CMK (cell line): ENCODE data around the gene PRDM2.
"Not testable (repeated sequence)": the region's sequence is repeated elsewhere in the genome, so short reads cannot be mapped to it uniquely, and the experiment has no call there.

Experiments
- DNase-seq: peaks from one replicate; pipeline ENCODE4 v3.0.0-alpha.2; 2010; ENCODE audit warnings: low read depth

Gene PRDM2

GRCh38 chr1:13701271-13701640 lies 1.3 kb downstream of the PRDM2 start:
- DNase-seq, result no peak

GRCh38 chr1:13702425-13703127 lies 2.6 kb downstream of the PRDM2 start:
- DNase-seq, result no peak

GRCh38 chr1:13703128-13703513 lies 3.1 kb downstream of the PRDM2 start:
- no peak for DNase-seq

- DNase-seq, result no peak
Observed at GRCh38 chr1:13703558-13704490, 3.8 kb downstream of the PRDM2 start.

- DNase-seq, result no peak
Observed at GRCh38 chr1:13706046-13706445, 6.1 kb downstream of the PRDM2 start.

GRCh38 chr1:13707164-13707563 lies 7.2 kb downstream of the PRDM2 start:
- no peak for DNase-seq

- DNase-seq, result no peak
Observed at GRCh38 chr1:13708380-13708982, 8.5 kb downstream of the PRDM2 start.

- no peak for DNase-seq
Observed at GRCh38 chr1:13710086-13710485, 10.1 kb downstream of the PRDM2 start.

- DNase-seq, result no peak
Observed at GRCh38 chr1:13714851-13715250, 14.9 kb downstream of the PRDM2 start.

- DNase-seq, result not testable (repeated sequence)
Observed at GRCh38 chr1:13715616-13716287, 15.8 kb downstream of the PRDM2 start.

- DNase-seq, result no peak
Observed at GRCh38 chr1:13722808-13723360, 22.9 kb downstream of the PRDM2 start.

GRCh38 chr1:13723810-13724209 lies 23.8 kb downstream of the PRDM2 start:
- DNase-seq, result no peak

GRCh38 chr1:13725714-13726175 lies 25.8 kb downstream of the PRDM2 start:
- DNase-seq, result no peak

- DNase-seq, result no peak
Observed at GRCh38 chr1:13728091-13728715, 28.2 kb downstream of the PRDM2 start.

GRCh38 chr1:13730291-13730690 lies 30.3 kb downstream of the PRDM2 start:
- DNase-seq, result no peak

- no peak for DNase-seq
Observed at GRCh38 chr1:13730751-13731482, 30.9 kb downstream of the PRDM2 start.

- DNase-seq, result no peak
Observed at GRCh38 chr1:13731897-13732296, 31.9 kb downstream of the PRDM2 start.

- no peak for DNase-seq
Observed at GRCh38 chr1:13732971-13733667, 33.1 kb downstream of the PRDM2 start.

GRCh38 chr1:13733711-13734110 lies 33.7 kb downstream of the PRDM2 start:
- DNase-seq, result no peak
